HG02973 (cell line): ENCODE data around the gene COL5A2.

ENCODE experiments used
- ATAC-seq: cut with Tn5 transposase; IDR thresholded peaks from one replicate; pipeline ENCODE4 v1.9.1; 2021; ENCODE audit warnings: moderate library complexity; ENCODE audit not compliant: unreplicated experiment

Gene COL5A2

DNA sequence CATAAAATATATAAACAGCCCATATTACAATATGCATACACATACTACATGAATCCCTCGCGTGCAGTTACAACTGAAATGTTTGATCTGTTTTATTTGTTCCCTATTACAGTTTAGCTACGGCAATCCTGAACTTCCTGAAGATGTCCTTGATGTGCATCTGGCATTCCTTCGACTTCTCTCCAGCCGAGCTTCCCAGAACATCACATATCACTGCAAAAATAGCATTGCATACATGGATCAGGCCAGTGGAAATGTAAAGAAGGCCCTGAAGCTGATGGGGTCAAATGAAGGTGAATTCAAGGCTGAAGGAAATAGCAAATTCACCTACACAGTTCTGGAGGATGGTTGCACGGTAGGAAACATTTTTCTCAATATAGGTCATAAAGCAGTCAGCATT lies 169.0 kb downstream of the COL5A2 start:
- ATAC-seq: no peak

- no peak for ATAC-seq
Measured at GRCh38 chr2:189008555-189009262, 170.9 kb downstream of the COL5A2 start.

DNA sequence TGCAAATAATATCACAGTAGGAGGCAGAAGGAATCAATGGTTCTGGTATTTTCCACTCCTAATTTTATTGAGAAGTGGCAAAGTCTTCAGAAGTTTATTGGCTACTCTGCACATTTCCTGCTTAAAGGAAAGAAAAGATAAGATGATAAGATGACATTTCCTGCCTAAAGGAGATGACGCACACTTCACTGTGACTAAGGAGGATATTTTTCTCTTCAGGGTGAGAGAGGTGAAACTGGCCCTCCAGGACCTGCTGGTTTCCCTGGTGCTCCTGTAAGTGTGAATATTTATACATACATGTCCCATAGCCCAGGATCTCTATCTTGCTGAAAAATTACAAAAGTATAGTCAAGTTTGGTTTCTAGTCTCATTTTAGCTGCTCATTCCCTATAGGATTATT lies 177.5 kb downstream of the COL5A2 start:
- no peak for ATAC-seq

GRCh38 chr2:189000221-189000620 lies 179.3 kb downstream of the COL5A2 start:
- ATAC-seq: no peak

- no peak for ATAC-seq
Measured at GRCh38 chr2:188997263-188997662, 182.3 kb downstream of the COL5A2 start.

DNA sequence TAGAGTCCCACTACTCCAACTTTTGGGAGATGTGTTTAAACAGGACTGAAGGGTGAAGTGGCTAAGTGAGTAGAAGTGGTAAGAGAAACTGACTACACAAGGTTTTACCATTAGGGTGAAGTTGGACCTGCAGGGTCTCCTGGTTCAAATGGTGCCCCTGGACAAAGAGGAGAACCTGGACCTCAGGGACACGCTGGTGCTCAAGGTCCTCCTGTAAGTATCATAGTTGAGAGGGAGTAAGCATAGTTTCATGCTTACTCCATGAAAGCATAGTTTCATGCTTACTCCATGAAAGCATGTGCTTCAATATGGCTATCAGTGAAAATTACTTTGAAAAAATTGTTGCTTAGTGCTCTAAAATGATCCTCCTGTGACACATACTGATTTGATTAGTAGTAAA lies 186.3 kb downstream of the COL5A2 start:
- ATAC-seq: no peak

DNA sequence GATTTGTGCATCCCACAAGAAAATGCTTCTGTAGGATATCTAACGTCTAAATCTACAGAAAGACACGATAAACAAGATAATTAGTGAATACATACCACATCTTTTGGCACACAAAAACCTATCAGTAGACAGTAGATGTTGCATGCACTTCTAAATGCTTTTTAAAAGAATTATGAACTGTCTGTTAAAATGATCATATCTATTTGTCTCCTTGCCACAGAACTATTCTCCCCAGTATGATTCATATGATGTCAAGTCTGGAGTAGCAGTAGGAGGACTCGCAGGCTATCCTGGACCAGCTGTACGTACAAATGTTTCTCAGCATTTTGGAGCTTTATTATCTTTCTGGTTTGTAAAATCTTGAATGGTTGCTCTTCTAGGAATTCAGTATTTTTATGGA lies 192.7 kb downstream of the COL5A2 start:
- ATAC-seq: no peak

DNA sequence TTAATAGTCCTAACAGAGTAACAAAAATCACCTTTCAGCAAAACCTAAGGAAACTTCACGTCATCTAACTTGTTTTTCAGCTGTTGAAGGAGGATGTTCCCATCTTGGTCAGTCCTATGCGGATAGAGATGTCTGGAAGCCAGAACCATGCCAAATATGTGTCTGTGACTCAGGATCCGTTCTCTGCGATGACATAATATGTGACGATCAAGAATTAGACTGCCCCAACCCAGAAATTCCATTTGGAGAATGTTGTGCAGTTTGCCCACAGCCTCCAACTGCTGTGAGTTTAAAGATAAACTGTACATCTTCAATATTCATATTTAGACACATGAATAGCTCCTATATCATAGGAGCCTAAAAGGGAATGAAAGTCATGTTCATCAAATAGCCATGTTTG lies 194.9 kb downstream of the COL5A2 start:
- ATAC-seq: no peak

DNA sequence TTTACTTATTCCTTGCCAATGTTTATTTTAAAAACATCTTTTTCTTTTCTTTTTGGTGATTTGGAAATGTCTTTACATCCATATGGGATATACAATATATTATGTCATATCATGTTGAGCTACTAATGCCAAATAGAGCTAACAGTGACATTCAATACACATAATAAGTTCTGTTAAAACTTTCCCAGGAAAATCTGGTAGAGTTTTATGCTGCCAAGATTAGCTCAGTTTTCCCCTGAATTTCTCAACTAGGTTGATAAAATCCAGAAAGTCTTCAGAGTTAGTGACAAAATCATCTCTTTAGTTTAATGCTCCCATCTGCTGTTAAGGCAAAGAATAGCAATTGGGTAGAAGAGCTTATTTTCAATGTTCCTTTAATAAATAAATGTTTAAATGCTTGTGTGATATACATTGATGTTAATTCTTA lies 195.5 kb downstream of the COL5A2 start:
- no peak for ATAC-seq

DNA sequence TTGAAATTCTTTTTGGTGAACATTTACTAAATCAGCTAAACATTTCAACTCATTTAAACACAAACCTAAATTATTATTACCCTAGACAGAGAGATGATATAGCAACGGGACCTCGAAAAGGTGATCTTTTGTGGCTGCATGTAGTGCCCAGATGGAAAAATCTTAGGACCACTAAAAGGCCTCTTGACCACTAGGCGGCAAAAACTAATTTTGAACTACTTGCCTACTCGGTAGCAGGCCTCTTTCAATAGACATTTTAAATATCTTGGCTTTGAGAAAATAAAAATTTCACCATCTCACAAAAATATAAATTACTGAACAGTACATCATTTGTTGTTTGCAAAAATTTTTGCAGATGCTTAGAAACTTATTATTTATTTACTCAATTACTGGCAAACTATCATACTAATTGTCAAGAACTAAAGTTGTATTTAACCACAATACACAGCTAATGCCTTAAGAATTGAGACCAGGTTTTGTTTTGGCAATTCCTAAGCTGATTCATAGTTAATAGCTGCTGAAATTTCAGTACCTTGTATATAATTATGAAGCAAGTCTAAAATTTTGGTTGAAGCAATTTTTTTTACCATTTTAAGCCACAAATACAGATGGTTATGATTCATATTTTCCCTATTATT lies 196.0 kb downstream of the COL5A2 start:
- no peak for ATAC-seq
